Neutrophil (primary cell): ENCODE measurements around the gene RLN1.

Source experiments
- H3K27ac ChIP-seq: fragments of 200-600 bp; sonication (generic); 2 replicates; pipeline ENCODE4 v1.5.1; 2016; ENCODE audit warnings: mild to moderate bottlenecking, moderate library complexity
- H3K27me3 ChIP-seq: fragments of 200-600 bp; sonication (generic); 2 replicates; pipeline ENCODE4 v1.6.0; 2016; ENCODE audit warnings: mild to moderate bottlenecking
- H3K36me3 ChIP-seq: fragments of 200-600 bp; sonication (generic); 2 replicates; pipeline ENCODE4 v1.5.1; 2017
- H3K4me1 ChIP-seq, 2 experiments: fragments of 200-600 bp in 1 of 2; sonication (generic) in 1 of 2; 1 replicate in 1 of 2; 2 replicates in 1 of 2; pipeline versions ENCODE4 v1.5.1 to v1.6.1; 2013 to 2016; ENCODE audit warnings: low read depth in 1 of 2, low read length in 1 of 2, mild to moderate bottlenecking in 1 of 2, moderate library complexity in 1 of 2; ENCODE audit not compliant: control insufficient read depth in 1 of 2, insufficient read depth in 1 of 2
- H3K4me3 ChIP-seq, 2 experiments: fragments of 200-600 bp in 1 of 2; sonication (generic) in 1 of 2; 1 replicate in 1 of 2; 2 replicates in 1 of 2; pipeline ENCODE4 v1.5.1; 2013 to 2016; ENCODE audit warnings: low read depth in 1 of 2, low read length in 1 of 2, mild to moderate bottlenecking in 1 of 2, moderate library complexity in 1 of 2
- H3K9me3 ChIP-seq: fragments of 200-600 bp; sonication (generic); 2 replicates; pipeline ENCODE4 v1.5.1; 2016
- CTCF ChIP-seq: fragments of 200-600 bp; sonication (generic); IDR thresholded peaks from 2 replicates; pipeline ENCODE4 v1.5.1; 2016; ENCODE audit warnings: antibody characterized with exemption

The RLN1 gene

GRCh38 chr9:5357431-5358105 lies 17.9 kb upstream of the RLN1 start:
- H3K27me3 ChIP-seq: no peaks in the 10 kb centered on the region
- no peak overlapping the region for H3K27ac ChIP-seq
- no peaks in the 10 kb centered on the region for H3K9me3 ChIP-seq
- H3K4me3 ChIP-seq: no peak overlapping the region
- TF ChIP-seq CTCF: no peak
- H3K4me1 ChIP-seq: no peaks in the 10 kb centered on the region
- H3K36me3 ChIP-seq: no peaks in the 10 kb centered on the region

GRCh38 chr9:5355817-5356216 lies 16.1 kb upstream of the RLN1 start:
- no peaks in the 10 kb centered on the region for H3K9me3 ChIP-seq
- H3K4me3 ChIP-seq: no peak overlapping the region
- TF ChIP-seq CTCF: no peak
- no peak overlapping the region for H3K27ac ChIP-seq
- H3K36me3 ChIP-seq: no peaks in the 10 kb centered on the region
- no peaks in the 10 kb centered on the region for H3K4me1 ChIP-seq
- no peaks in the 10 kb centered on the region for H3K27me3 ChIP-seq

- Histone ChIP-seq H3K36me3 (no peaks in the 10 kb centered on the region), H3K27ac (no peak overlapping the region), H3K27me3 (no peaks in the 10 kb centered on the region), H3K4me3 (no peak overlapping the region), H3K9me3 (no peaks in the 10 kb centered on the region), H3K4me1 (no peaks in the 10 kb centered on the region)
- no peak for TF ChIP-seq CTCF
Observed at GRCh38 chr9:5355226-5355625, 15.6 kb upstream of the RLN1 start.

- TF ChIP-seq CTCF: no peak
- Histone ChIP-seq H3K36me3 (no peaks in the 10 kb centered on the region), H3K4me1 (no peaks in the 10 kb centered on the region), H3K9me3 (no peaks in the 10 kb centered on the region), H3K4me3 (no peak overlapping the region), H3K27ac (no peak overlapping the region), H3K27me3 (no peaks in the 10 kb centered on the region)
Observed at GRCh38 chr9:5354184-5354583, 14.5 kb upstream of the RLN1 start.

GRCh38 chr9:5352637-5353248 lies 13.1 kb upstream of the RLN1 start:
- Histone ChIP-seq H3K4me1 (no peaks in the 10 kb centered on the region), H3K4me3 (no peak overlapping the region), H3K27ac (no peak overlapping the region), H3K9me3 (no peaks in the 10 kb centered on the region), H3K27me3 (no peaks in the 10 kb centered on the region), H3K36me3 (no peaks in the 10 kb centered on the region)
- no peak for TF ChIP-seq CTCF
